ENCODE measurements around the gene SPATA16. TPM values are rescaled to one million over a fixed set of nuclear protein-coding genes. Genes with fewer than 3 reads are reported as not detected.

Gene SPATA16
- total and polyA plus RNA-seq, 2 experiments from 2014 or later: not detected

GRCh38 chr3:173153631-173154030 lies 12.6 kb upstream of the SPATA16 start:
- Mint-ChIP-seq H3K4me1 (no peaks in the 10 kb centered on the region; the same call in 1 of the 3 replicates), H3K27me3 (ENCODE audit: insufficient read depth, low read depth, poor library complexity) (peaks cover 2% of the 10 kb centered on the region), H3K4me3 (no peak overlapping the region), H3K27ac (no peak overlapping the region), H3K36me3 (ENCODE audit: low read depth) (no peaks in the 10 kb centered on the region), H3K9me3 (peaks cover 4% of the 10 kb centered on the region; the same call in 2 of the 3 replicates)
- no peak overlapping the region for H2AFZ ChIP-seq
- no peak overlapping the region for H3K4me2 ChIP-seq
- H3K36me3 ChIP-seq (ENCODE audit: insufficient read depth): no peaks in the 10 kb centered on the region
- H3K4me1 ChIP-seq (ENCODE audit: insufficient read depth): peaks cover 15% of the 10 kb centered on the region
- no peak for TF ChIP-seq ZNF462 (CRISPR knock-in tag; IDR thresholded peaks at IDR 0.05)
- no peak for TF ChIP-seq EZH2phosphoT487 (IDR thresholded peaks at IDR 0.05; ENCODE audit: unreplicated experiment)
- no peak for TF ChIP-seq CTCF (conservative IDR thresholded peaks at IDR 0.05; ENCODE audit: low read depth in 2 of 2)
- TF ChIP-seq POLR2AphosphoS5 (IDR thresholded peaks at IDR 0.05; ENCODE audit: low read depth): no peak
- TF ChIP-seq JUNB (IDR thresholded peaks at IDR 0.05; ENCODE audit: unreplicated experiment): no peak
- TF ChIP-seq NANOG (IDR thresholded peaks at IDR 0.05; ENCODE audit: borderline replicate concordance): no peak
- no peak for TF ChIP-seq CREB1 (CRISPR knock-in tag; IDR thresholded peaks at IDR 0.05; ENCODE audit: low read depth)
- TF ChIP-seq ZNF331 (CRISPR knock-in tag; IDR thresholded peaks at IDR 0.05; ENCODE audit: low read depth): no peak
- no peak for TF ChIP-seq ETS1 (IDR thresholded peaks at IDR 0.05)
- no peak for TF ChIP-seq REST (IDR thresholded peaks at IDR 0.05; ENCODE audit: unreplicated experiment)
- TF ChIP-seq STAT1 (IDR thresholded peaks at IDR 0.05; ENCODE audit: unreplicated experiment): no peak
- no peak for TF ChIP-seq ZNF114 (CRISPR knock-in tag; IDR thresholded peaks at IDR 0.05)
- TF ChIP-seq EZH2 (IDR thresholded peaks at IDR 0.05; ENCODE audit: low read depth, unreplicated experiment): no peak
- ATAC-seq (no peak), DNase-seq (ENCODE audit: low spot score) (no peak)
- no peak overlapping the region for H3K27ac ChIP-seq (ENCODE audit: low read depth)
- H4K20me1 ChIP-seq (replicated peaks; ENCODE audit: insufficient read depth): no peaks in the 10 kb centered on the region
- no peaks in the 10 kb centered on the region for H3K79me2 ChIP-seq (replicated peaks; ENCODE audit: insufficient read depth)
- H3K4me3 ChIP-seq: no peak overlapping the region
- no peaks in the 10 kb centered on the region for H3F3A ChIP-seq (replicated peaks; ENCODE audit: low read depth)
- H3K27me3 ChIP-seq (ENCODE audit: insufficient read depth): no peaks in the 10 kb centered on the region
- H3K9me2 ChIP-seq (ENCODE audit: insufficient read depth): no peaks in the 10 kb centered on the region
